Osteoblast (primary cell): ENCODE data around the gene IL18BP. TPM values are rescaled to one million over a fixed set of nuclear protein-coding genes. Genes with fewer than 3 reads are reported as not detected.

Experiments
- DNase-seq: peaks from one replicate; pipeline ENCODE4 v3.0.0; 2011; ENCODE audit warnings: low spot score, mixed read lengths; ENCODE audit not compliant: insufficient read length; ENCODE audit errors: missing footprints
- H2AFZ ChIP-seq: 2 replicates; pipeline ENCODE4 v1.6.0; 2011; ENCODE audit warnings: mild to moderate bottlenecking, low read length
- H3K27ac ChIP-seq: 2 replicates; pipeline ENCODE4 v1.5.1; 2011; ENCODE audit warnings: mild to moderate bottlenecking, low read depth, low read length, moderate library complexity
- H3K27me3 ChIP-seq: 2 replicates; pipeline ENCODE4 v1.6.0; 2012; ENCODE audit warnings: mild to moderate bottlenecking, control low read depth, inconsistent platforms, low read length, moderate library complexity; ENCODE audit not compliant: insufficient read depth
- H3K36me3 ChIP-seq: 2 replicates; pipeline ENCODE4 v1.5.1; 2011; ENCODE audit warnings: mild to moderate bottlenecking, low read length, control low read depth, moderate library complexity; ENCODE audit not compliant: insufficient read depth
- H3K4me1 ChIP-seq: 2 replicates; pipeline ENCODE4 v1.5.1; 2011; ENCODE audit warnings: mild to moderate bottlenecking, low read length, control low read depth, moderate library complexity; ENCODE audit not compliant: insufficient read depth
- H3K4me2 ChIP-seq: 2 replicates; pipeline ENCODE4 v1.6.0; 2011; ENCODE audit warnings: mild to moderate bottlenecking, low read length; ENCODE audit not compliant: insufficient read depth
- H3K4me3 ChIP-seq: fragments of 200-600 bp; sonication (generic); 3 replicates; pipeline ENCODE4 v1.5.1; 2012; ENCODE audit warnings: mild to moderate bottlenecking, low read length, inconsistent platforms; ENCODE audit not compliant: insufficient read depth
- H3K79me2 ChIP-seq: 2 replicates; pipeline ENCODE4 v1.6.0; 2012; ENCODE audit warnings: mild to moderate bottlenecking, low read length, control low read depth, inconsistent platforms; ENCODE audit not compliant: insufficient read depth
- H3K9me3 ChIP-seq: 2 replicates; pipeline ENCODE4 v1.5.1; 2011; ENCODE audit warnings: low read depth, low read length, control low read depth
- H4K20me1 ChIP-seq: 2 replicates; pipeline ENCODE4 v1.6.0; 2012; ENCODE audit warnings: mild to moderate bottlenecking, low read length, control low read depth; ENCODE audit not compliant: insufficient read depth
- CTCF ChIP-seq: IDR thresholded peaks from 2 replicates; pipeline ENCODE4 v1.5.1; 2011; ENCODE audit warnings: mild to moderate bottlenecking, low read depth, low read length, moderate library complexity; ENCODE audit errors: extremely low read depth
- total RNA-seq: library from RNA; depleted of rRNA; stranded (reverse); fragments of >200 nt; gene quantifications from 2 replicates; pipeline ENCODE4 v1.2.3, GENCODE V29; 2012

IL18BP gene
- total RNA-seq, 1 donor, result 4.0 TPM

GRCh38 chr11:72001285-72001684, 2.6 kb downstream of the IL18BP start:
- TF ChIP-seq CTCF, result no peak
- H3K4me3 ChIP-seq, result no peak overlapping the region
- H3K36me3 ChIP-seq, result peaks cover 50% of the 10 kb centered on the region
- no peak overlapping the region for H2AFZ ChIP-seq
- peaks cover 10% of the 10 kb centered on the region for H3K4me1 ChIP-seq
- no peaks in the 10 kb centered on the region for H3K79me2 ChIP-seq
- H3K27me3 ChIP-seq, result no peaks in the 10 kb centered on the region
- no peak overlapping the region for H3K27ac ChIP-seq
- no peaks in the 10 kb centered on the region for H3K9me3 ChIP-seq
- DNase-seq, result peak; percentile 4
- H4K20me1 ChIP-seq, result peaks cover 22% of the 10 kb centered on the region
- H3K4me2 ChIP-seq, result no peak overlapping the region

- Histone ChIP-seq H3K9me3 (no peaks in the 10 kb centered on the region), H3K27me3 (no peaks in the 10 kb centered on the region), H3K4me2 (no peak overlapping the region), H3K4me3 (no peak overlapping the region), H4K20me1 (peaks cover 25% of the 10 kb centered on the region), H3K27ac (no peak overlapping the region), H3K36me3 (peaks cover 57% of the 10 kb centered on the region), H2AFZ (no peak overlapping the region), H3K4me1 (peaks cover 10% of the 10 kb centered on the region), H3K79me2 (no peaks in the 10 kb centered on the region)
- DNase-seq, result peak; percentile 86
- TF ChIP-seq CTCF, result no peak
Measured at GRCh38 chr11:72001834-72002591, 3.3 kb downstream of the IL18BP start.

DNA sequence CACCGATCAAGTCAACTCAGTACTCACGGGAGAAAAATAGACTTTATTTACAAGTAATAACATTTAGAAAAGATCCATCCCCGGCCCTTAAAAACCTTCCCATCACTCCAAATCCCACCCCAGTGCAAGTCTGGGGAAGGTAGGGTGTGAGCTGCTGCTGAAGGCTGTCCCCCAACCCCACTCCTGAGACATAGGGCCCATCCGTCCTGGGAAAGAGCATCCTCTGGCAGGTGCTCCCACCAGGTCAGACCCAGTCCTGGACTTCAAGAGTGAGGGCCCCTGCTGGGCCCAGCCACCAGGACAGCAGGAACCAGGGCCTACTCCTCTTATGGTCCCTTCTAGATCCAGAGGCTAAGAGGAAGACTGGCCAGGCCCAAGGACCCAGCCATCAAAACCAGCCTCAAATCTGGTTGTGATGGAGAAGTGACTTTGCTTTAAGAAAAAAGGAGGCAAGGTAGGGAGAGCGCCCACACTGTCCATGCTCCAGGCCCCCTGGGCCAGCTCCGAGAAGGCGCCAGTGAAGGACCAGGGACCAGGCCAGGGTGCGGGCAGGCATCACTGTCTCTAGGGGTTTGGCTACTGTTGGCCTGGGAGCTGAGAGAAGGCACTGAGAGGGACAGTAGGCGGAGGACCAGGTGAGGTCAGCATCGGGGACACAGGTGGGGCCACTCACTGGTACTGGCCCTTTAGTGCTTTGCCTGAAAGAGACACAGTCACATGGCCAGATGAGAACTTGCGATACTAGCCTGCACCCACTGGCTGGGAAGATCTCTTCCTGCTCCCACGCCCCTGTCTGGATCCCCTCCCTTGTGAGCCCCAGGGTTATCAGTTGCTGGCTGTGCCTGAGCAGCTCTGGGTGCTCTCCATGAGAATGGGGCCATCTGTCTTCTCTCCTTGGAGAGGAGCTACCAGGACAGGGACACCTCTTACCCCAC, 4.4 kb downstream of the IL18BP start:
- Histone ChIP-seq H2AFZ (no peak overlapping the region), H3K79me2 (no peaks in the 10 kb centered on the region), H3K4me2 (no peak overlapping the region), H3K9me3 (no peaks in the 10 kb centered on the region), H3K4me3 (no peak overlapping the region), H3K4me1 (peaks cover 10% of the 10 kb centered on the region), H3K27me3 (no peaks in the 10 kb centered on the region), H3K36me3 (peaks cover 68% of the 10 kb centered on the region), H3K27ac (no peak overlapping the region), H4K20me1 (peaks cover 27% of the 10 kb centered on the region)
- no peak for TF ChIP-seq CTCF
- DNase-seq, result peak; percentile 53

- Histone ChIP-seq H3K79me2 (peaks cover 3% of the 10 kb centered on the region), H3K27me3 (no peaks in the 10 kb centered on the region), H4K20me1 (peaks cover 31% of the 10 kb centered on the region), H3K9me3 (no peaks in the 10 kb centered on the region), H3K36me3 (peaks cover 74% of the 10 kb centered on the region), H3K4me1 (peaks cover 10% of the 10 kb centered on the region), H3K4me2 (no peak overlapping the region), H3K27ac (no peak overlapping the region), H2AFZ (no peak overlapping the region), H3K4me3 (no peak overlapping the region)
- DNase-seq, result peak; percentile 18
- TF ChIP-seq CTCF, result no peak
Measured at GRCh38 chr11:72003776-72004171, 5.1 kb downstream of the IL18BP start.
